Measurements from ENCODE around the gene RMDN2. TPM values are rescaled to one million over a fixed set of nuclear protein-coding genes. Genes with fewer than 3 reads are reported as not detected.

RMDN2 gene
- total and polyA plus RNA-seq, 12 donors, result 28.5 to 126 (median 55.9) TPM

DNA sequence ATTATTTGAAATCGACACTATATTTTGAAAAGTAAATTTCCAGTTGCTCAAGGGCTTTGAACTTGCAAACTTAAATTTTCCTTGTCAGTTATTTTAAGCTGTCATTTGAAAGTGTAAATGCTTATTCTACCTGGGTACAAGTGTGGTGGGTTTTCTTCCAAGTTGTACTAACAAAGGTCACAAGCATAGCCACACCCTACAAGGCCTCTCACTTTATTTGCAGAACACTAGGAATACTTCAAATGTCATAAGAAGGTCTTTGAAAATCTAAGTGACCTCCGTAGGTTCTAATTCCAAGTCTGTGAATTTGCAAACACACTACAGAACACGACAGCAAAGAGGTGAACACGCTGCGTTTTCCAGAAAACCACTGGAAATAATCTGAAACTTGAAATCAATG lies 9.3 kb upstream of the RMDN2 start:
- H3K27ac ChIP-seq, result peak overlapping the region in 2 of 5 donors; percentile 12 to 18

DNA sequence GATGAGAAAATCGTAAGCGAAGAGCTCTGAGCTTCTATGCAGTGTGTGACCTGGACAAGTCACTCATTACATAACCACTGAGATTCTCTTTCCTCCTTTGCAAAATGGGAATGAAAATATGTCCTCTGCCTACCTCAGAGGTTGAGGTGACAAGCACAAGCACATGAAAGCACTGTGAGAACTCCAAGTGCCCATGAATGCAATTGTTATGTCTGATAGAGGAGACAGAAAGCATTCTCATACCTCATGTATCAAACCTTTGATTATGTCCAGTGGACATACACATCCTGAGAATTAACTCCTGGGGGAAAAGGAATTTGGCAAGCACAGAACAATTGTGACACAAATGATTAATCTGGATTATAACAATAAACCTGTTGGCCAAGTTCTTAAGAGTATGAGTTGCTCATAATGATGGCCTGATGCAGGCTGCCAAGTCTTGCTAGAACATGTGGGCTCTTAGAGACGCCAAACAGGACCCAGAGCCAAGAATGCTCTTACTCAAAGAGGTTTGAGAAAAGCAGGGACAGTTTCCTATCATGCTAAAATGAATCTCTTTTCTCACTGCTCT lies 8.5 kb upstream of the RMDN2 start:
- TF ChIP-seq POLR2A (IDR thresholded peaks at IDR 0.05) (no peak), CTCF (IDR thresholded peaks at IDR 0.05) (no peak)
- intact Hi-C loops (cut with DNase I), result no loop called here
- Histone ChIP-seq H3K27me3 (no peaks in the 10 kb centered on the region), H3K27ac (peak overlapping the region in 2 of 5 donors; percentile 20 to 39), H3K9me3 (replicated peaks in 1 of 3) (no peaks in the 10 kb centered on the region), H3K36me3 (replicated peaks in 1 of 2) (no peaks in the 10 kb centered on the region), H3K4me1 (replicated peaks in 1 of 2) (peaks cover 20 to 37% of the 10 kb centered on the region in 2 donors), H3K4me3 (no peak overlapping the region)
- 38 to 59% (median 44%) methylated on average over 3 of the region's 3 CpGs for WGBS, 4 donors
- DNase-seq, result peak; percentile 35 to 85 (median 71)

More for the DNA sequence above, 9.3 kb upstream of the RMDN2 start:
- Histone ChIP-seq H3K9me3 (replicated peaks in 1 of 3) (no peaks in the 10 kb centered on the region), H3K36me3 (replicated peaks in 1 of 2) (no peaks in the 10 kb centered on the region), H3K4me3 (no peak overlapping the region), H3K4me1 (replicated peaks in 1 of 2) (peaks cover 16 to 31% of the 10 kb centered on the region in 2 donors), H3K27me3 (no peaks in the 10 kb centered on the region)
- WGBS, 4 donors, result 53 to 61% (median 56%) methylated on average over 5 of the region's 5 CpGs
- TF ChIP-seq POLR2A (IDR thresholded peaks at IDR 0.05) (no peak), CTCF (IDR thresholded peaks at IDR 0.05) (no peak)
- no peak for DNase-seq
- intact Hi-C loops (cut with DNase I), result no loop called here

- H3K36me3 ChIP-seq (replicated peaks in 1 of 2), result no peaks in the 10 kb centered on the region
- 87 to 92% (median 89%) methylated on average over 9 of the region's 9 CpGs for WGBS, 4 donors
- H3K4me1 ChIP-seq (replicated peaks in 1 of 2), result peaks cover 20 to 37% of the 10 kb centered on the region in 2 donors
- intact Hi-C loops (cut with DNase I), result no loop called here
- H3K4me3 ChIP-seq, result no peak overlapping the region
- H3K9me3 ChIP-seq (replicated peaks in 1 of 3), result no peaks in the 10 kb centered on the region
- TF ChIP-seq CTCF (IDR thresholded peaks at IDR 0.05), result no peak
- TF ChIP-seq POLR2A (IDR thresholded peaks at IDR 0.05), result no peak
- no peak for DNase-seq
- H3K27ac ChIP-seq, result peak overlapping the region in 1 of 5 donors; percentile 39
- H3K27me3 ChIP-seq, result no peaks in the 10 kb centered on the region
Measured at GRCh38 chr2:37917281-37918228, 7.5 kb upstream of the RMDN2 start.

DNA sequence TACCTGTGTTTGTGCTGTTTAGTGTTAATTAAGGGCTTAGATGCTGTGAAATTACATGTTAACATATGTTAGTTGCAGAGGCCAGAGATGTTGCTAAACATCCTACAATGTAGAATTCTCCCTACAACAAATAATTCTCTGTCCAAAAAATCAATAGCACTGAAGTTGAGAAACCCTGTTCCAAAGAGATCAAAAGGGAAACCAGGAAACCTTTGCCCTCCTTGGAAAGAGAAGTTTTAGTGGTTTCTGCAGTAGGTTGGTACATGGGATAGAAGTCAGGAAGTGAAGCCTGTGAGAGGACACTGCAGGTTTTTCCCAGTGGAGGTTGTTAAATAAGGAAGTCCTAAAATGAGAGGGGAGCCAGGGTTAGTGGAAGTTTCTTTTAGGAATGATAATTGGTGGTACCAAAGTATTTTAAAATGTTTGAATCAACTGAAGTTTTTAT lies 6.3 kb upstream of the RMDN2 start:
- Histone ChIP-seq H3K27me3 (no peaks in the 10 kb centered on the region), H3K9me3 (replicated peaks in 1 of 3) (no peaks in the 10 kb centered on the region), H3K27ac (peak overlapping the region in 3 of 5 donors; percentile 77 to 84 (median 81)), H3K4me3 (no peak overlapping the region), H3K36me3 (replicated peaks in 1 of 2) (no peaks in the 10 kb centered on the region), H3K4me1 (replicated peaks in 1 of 2) (peaks cover 20 to 40% of the 10 kb centered on the region in 2 donors)
- no peak for DNase-seq
- intact Hi-C loops (cut with DNase I), result no loop called here
- TF ChIP-seq POLR2A (IDR thresholded peaks at IDR 0.05) (no peak), CTCF (IDR thresholded peaks at IDR 0.05) (no peak)
